Measurements from ENCODE around the gene MYOCOS.

DNA sequence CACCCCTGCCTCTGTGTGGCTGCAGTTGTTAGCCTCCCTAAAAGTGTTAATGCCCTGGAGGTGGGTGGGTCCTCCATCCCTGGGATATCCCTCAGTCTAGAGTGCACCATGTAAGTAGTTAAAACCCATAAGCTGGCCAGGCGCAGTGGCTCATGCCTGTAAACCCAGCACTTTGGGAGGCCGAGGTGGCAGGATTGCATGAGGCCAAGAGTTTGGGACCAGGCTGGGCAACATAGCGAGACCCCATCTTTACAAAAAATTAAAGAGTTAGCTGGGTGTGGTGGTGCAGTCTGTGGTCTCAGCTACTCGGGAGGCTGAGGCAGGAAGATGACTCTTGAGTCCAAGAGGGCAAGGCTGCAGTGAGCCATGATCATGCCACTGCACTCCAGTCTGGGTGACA, 20.2 kb downstream of the MYOCOS start:
- TF ChIP-seq, protein P1, sequence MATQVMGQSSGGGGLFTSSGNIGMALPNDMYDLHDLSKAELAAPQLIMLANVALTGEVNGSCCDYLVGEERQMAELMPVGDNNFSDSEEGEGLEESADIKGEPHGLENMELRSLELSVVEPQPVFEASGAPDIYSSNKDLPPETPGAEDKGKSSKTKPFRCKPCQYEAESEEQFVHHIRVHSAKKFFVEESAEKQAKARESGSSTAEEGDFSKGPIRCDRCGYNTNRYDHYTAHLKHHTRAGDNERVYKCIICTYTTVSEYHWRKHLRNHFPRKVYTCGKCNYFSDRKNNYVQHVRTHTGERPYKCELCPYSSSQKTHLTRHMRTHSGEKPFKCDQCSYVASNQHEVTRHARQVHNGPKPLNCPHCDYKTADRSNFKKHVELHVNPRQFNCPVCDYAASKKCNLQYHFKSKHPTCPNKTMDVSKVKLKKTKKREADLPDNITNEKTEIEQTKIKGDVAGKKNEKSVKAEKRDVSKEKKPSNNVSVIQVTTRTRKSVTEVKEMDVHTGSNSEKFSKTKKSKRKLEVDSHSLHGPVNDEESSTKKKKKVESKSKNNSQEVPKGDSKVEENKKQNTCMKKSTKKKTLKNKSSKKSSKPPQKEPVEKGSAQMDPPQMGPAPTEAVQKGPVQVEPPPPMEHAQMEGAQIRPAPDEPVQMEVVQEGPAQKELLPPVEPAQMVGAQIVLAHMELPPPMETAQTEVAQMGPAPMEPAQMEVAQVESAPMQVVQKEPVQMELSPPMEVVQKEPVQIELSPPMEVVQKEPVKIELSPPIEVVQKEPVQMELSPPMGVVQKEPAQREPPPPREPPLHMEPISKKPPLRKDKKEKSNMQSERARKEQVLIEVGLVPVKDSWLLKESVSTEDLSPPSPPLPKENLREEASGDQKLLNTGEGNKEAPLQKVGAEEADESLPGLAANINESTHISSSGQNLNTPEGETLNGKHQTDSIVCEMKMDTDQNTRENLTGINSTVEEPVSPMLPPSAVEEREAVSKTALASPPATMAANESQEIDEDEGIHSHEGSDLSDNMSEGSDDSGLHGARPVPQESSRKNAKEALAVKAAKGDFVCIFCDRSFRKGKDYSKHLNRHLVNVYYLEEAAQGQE (IDR thresholded peaks at IDR 0.05; ENCODE audit: insufficient replicate concordance, low read depth): no peak
- TF ChIP-seq POLR2AphosphoS5 (IDR thresholded peaks at IDR 0.05; ENCODE audit: low read depth): no peak
- TF ChIP-seq, protein P2, sequence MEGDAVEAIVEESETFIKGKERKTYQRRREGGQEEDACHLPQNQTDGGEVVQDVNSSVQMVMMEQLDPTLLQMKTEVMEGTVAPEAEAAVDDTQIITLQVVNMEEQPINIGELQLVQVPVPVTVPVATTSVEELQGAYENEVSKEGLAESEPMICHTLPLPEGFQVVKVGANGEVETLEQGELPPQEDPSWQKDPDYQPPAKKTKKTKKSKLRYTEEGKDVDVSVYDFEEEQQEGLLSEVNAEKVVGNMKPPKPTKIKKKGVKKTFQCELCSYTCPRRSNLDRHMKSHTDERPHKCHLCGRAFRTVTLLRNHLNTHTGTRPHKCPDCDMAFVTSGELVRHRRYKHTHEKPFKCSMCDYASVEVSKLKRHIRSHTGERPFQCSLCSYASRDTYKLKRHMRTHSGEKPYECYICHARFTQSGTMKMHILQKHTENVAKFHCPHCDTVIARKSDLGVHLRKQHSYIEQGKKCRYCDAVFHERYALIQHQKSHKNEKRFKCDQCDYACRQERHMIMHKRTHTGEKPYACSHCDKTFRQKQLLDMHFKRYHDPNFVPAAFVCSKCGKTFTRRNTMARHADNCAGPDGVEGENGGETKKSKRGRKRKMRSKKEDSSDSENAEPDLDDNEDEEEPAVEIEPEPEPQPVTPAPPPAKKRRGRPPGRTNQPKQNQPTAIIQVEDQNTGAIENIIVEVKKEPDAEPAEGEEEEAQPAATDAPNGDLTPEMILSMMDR (IDR thresholded peaks at IDR 0.05; ENCODE audit: insufficient read depth, low read length): no peak
